ENCODE results near the gene PIGZ. TPM values are rescaled to one million over a fixed set of nuclear protein-coding genes. Genes with fewer than 3 reads are reported as not detected.
A peak's percentile ranks its signal among the peaks of the same experiment; 100 is the strongest.

PIGZ gene
- total RNA-seq, 1 experiment from 2014 or later = 5.1 TPM

- peak in 1 of 2 experiments; percentile 9 for DNase-seq
- CTCF ChIA-PET = no interaction called here
- peaks cover 4% of the 10 kb centered on the region; the same call in 1 of the 2 replicates for H3K4me1 ChIP-seq
- H3K4me3 ChIP-seq (ENCODE audit: low read depth, low read length) = no peak overlapping the region
- Mint-ChIP-seq H3K27me3 (ENCODE audit: insufficient read depth, unreplicated experiment) (no peaks in the 10 kb centered on the region), H3K36me3 (ENCODE audit: insufficient read depth, unreplicated experiment) (peaks cover 58% of the 10 kb centered on the region), H3K27ac (ENCODE audit: unreplicated experiment) (no peak overlapping the region), H3K4me1 (ENCODE audit: low read depth, unreplicated experiment) (peaks cover 12% of the 10 kb centered on the region), H3K9me3 (ENCODE audit: unreplicated experiment) (peaks cover 7% of the 10 kb centered on the region), H3K4me3 (ENCODE audit: unreplicated experiment) (no peak overlapping the region)
- no TSS peak for BruUV-seq (replicated peaks)
- H3K36me3 ChIP-seq (ENCODE audit: control insufficient read depth, insufficient read depth, low read length) = peaks cover 2% of the 10 kb centered on the region; the same call in 1 of the 2 replicates
- POLR2A ChIA-PET = no interaction called here
- H3K9me3 ChIP-seq = peaks cover 4% of the 10 kb centered on the region; the same call in 1 of the 2 replicates
- no peaks in the 10 kb centered on the region for H3K27me3 ChIP-seq (replicated peaks; ENCODE audit: control insufficient read depth, insufficient read depth, low read length)
- TF ChIP-seq CTCF (IDR thresholded peaks at IDR 0.05; ENCODE audit: insufficient read depth in 1 of 2, low read depth in 1 of 2, low read length in 1 of 2, severe bottlenecking in 1 of 2, unreplicated experiment in 1 of 2) = no peak
- intact Hi-C loops (cut with micrococcal nuclease; ENCODE audit: unreplicated experiment) = no loop called here
Observed at GRCh38 chr3:196914866-196915265, 53.8 kb downstream of the PIGZ start.

GRCh38 chr3:196903740-196904139 lies 64.9 kb downstream of the PIGZ start:
- CTCF ChIA-PET = no interaction called here
- H3K36me3 Mint-ChIP-seq (ENCODE audit: insufficient read depth, unreplicated experiment) = peaks cover 72% of the 10 kb centered on the region

GRCh38 chr3:196902296-196902695 lies 66.3 kb downstream of the PIGZ start:
- Histone ChIP-seq H3K9me3 (no peaks in the 10 kb centered on the region), H3K4me3 (ENCODE audit: low read depth, low read length) (no peak overlapping the region), H3K4me1 (peaks cover 4% of the 10 kb centered on the region), H3K27me3 (replicated peaks; ENCODE audit: control insufficient read depth, insufficient read depth, low read length) (no peaks in the 10 kb centered on the region), H3K36me3 (ENCODE audit: control insufficient read depth, insufficient read depth, low read length) (peaks cover 3% of the 10 kb centered on the region)
- BruUV-seq (replicated peaks) = no TSS peak
- Mint-ChIP-seq H3K9me3 (ENCODE audit: unreplicated experiment) (no peaks in the 10 kb centered on the region), H3K4me3 (ENCODE audit: unreplicated experiment) (no peak overlapping the region), H3K4me1 (ENCODE audit: low read depth, unreplicated experiment) (peaks cover 5% of the 10 kb centered on the region), H3K27me3 (ENCODE audit: insufficient read depth, unreplicated experiment) (no peaks in the 10 kb centered on the region), H3K27ac (ENCODE audit: unreplicated experiment) (no peak overlapping the region), H3K36me3 (ENCODE audit: insufficient read depth, unreplicated experiment) (peaks cover 63% of the 10 kb centered on the region)
- no peak for DNase-seq
- POLR2A ChIA-PET = no interaction called here
- intact Hi-C loops (cut with micrococcal nuclease; ENCODE audit: unreplicated experiment) = no loop called here
- no peak for TF ChIP-seq CTCF (IDR thresholded peaks at IDR 0.05; ENCODE audit: insufficient read depth in 1 of 2, low read depth in 1 of 2, low read length in 1 of 2, severe bottlenecking in 1 of 2, unreplicated experiment in 1 of 2)
- CTCF ChIA-PET = no interaction called here

More at GRCh38 chr3:196903740-196904139, 64.9 kb downstream of the PIGZ start:
- H3K4me1 ChIP-seq = no peaks in the 10 kb centered on the region
- Mint-ChIP-seq H3K4me3 (ENCODE audit: unreplicated experiment) (no peak overlapping the region), H3K9me3 (ENCODE audit: unreplicated experiment) (no peaks in the 10 kb centered on the region), H3K27ac (ENCODE audit: unreplicated experiment) (peak overlapping the region; percentile 1), H3K27me3 (ENCODE audit: insufficient read depth, unreplicated experiment) (no peaks in the 10 kb centered on the region), H3K4me1 (ENCODE audit: low read depth, unreplicated experiment) (no peaks in the 10 kb centered on the region)
- DNase-seq = no peak
- no TSS peak for BruUV-seq (replicated peaks)
- H3K27me3 ChIP-seq (replicated peaks; ENCODE audit: control insufficient read depth, insufficient read depth, low read length) = no peaks in the 10 kb centered on the region
- no peak for TF ChIP-seq CTCF (IDR thresholded peaks at IDR 0.05; ENCODE audit: insufficient read depth in 1 of 2, low read depth in 1 of 2, low read length in 1 of 2, severe bottlenecking in 1 of 2, unreplicated experiment in 1 of 2)
- H3K4me3 ChIP-seq (ENCODE audit: low read depth, low read length) = no peak overlapping the region
- POLR2A ChIA-PET = no interaction called here
- intact Hi-C loops (cut with micrococcal nuclease; ENCODE audit: unreplicated experiment) = no loop called here
- peaks cover 3% of the 10 kb centered on the region for H3K36me3 ChIP-seq (ENCODE audit: control insufficient read depth, insufficient read depth, low read length)
- H3K9me3 ChIP-seq = no peaks in the 10 kb centered on the region
